Breast epithelium (tissue), 3 donors: Measurements from ENCODE around the gene SLC4A4.

ENCODE experiments used
- CTCF ChIP-seq, 3 donors: fragments of 450-650 bp; IDR thresholded peaks; one replicate each; pipeline ENCODE4 v1.5.1; 2016 to 2017; ENCODE audit warnings: antibody characterized with exemption in 3 of 3, mild to moderate bottlenecking in 3 of 3, moderate library complexity in 3 of 3
- POLR2A ChIP-seq: fragments of 450-650 bp; IDR thresholded peaks from one replicate; pipeline ENCODE4 v1.6.1; 2016; ENCODE audit warnings: antibody characterized with exemption, mild to moderate bottlenecking, moderate library complexity
- POLR2AphosphoS5 ChIP-seq, 3 donors: sonication (generic); formaldehyde crosslinking; IDR thresholded peaks; one replicate each; pipeline ENCODE4 v1.6.1; 2017; ENCODE audit warnings: antibody characterized with exemption in 3 of 3

GRCh38 chr4:71402616-71403015 is 63.8 kb downstream of the SLC4A4 start:
- no peak for TF ChIP-seq POLR2AphosphoS5 (IDR thresholded peaks at IDR 0.05)
- no peak for TF ChIP-seq CTCF (IDR thresholded peaks at IDR 0.05)
- TF ChIP-seq POLR2A = no peak
